A549 (cell line): ENCODE results near the gene RNF114. TPM values are rescaled to one million over a fixed set of nuclear protein-coding genes. Genes with fewer than 3 reads are reported as not detected.

ENCODE experiments used
- ATAC-seq, 2 experiments: fragments of 200-7000 bp in 1 of 2; fragments of >200 bp in 1 of 2; cut with Nextera tagmentation in 1 of 2; cut with Tn5 transposase in 1 of 2; 3 replicates each; pipeline versions ENCODE4 v1.8.0 to v1.9.1; 2018 to 2020; ENCODE audit warnings: mild to moderate bottlenecking in 1 of 2, moderate library complexity in 1 of 2
- CTCF ChIA-PET: fragments of 300-600 bp; sonication (Branson Sonifier 250); formaldehyde crosslinking; extraction: SDS; loops from one replicate; lab custom pipeline; 2021; ENCODE audit warnings: antibody characterized with exemption, inconsistent platforms; lab: Yijun Ruan, JAX
- POLR2A ChIA-PET: fragments of 350-600 bp; formaldehyde crosslinking; extraction: SDS; loops from one replicate; lab custom pipeline; 2021; ENCODE audit warnings: antibody characterized with exemption, inconsistent platforms; lab: Yijun Ruan, JAX
- DNase-seq, 2 experiments: peaks; one replicate each; pipeline versions ENCODE4 v3.0.0 to v3.0.0-alpha.2; 2011 to 2016; ENCODE audit warnings: low read depth in 1 of 2, low spot score in 1 of 2
- FAIRE-seq: peaks from 2 replicates; lab custom pipeline; 2011; peaks lifted over from hg19 to GRCh38; lab: Jason Lieb, UNC
- H3K27ac ChIP-seq, 2 experiments: fragments of >200 bp; sonication (Bioruptor Twin); formaldehyde crosslinking; 3 replicates each; pipeline ENCODE4 v1.5.1; 2016 to 2017
- H3K4me1 ChIP-seq: fragments of >200 bp; sonication (Bioruptor Twin); formaldehyde crosslinking; 3 replicates; pipeline ENCODE4 v1.6.1; 2016
- H3K4me2 ChIP-seq: fragments of >200 bp; sonication (Bioruptor Twin); formaldehyde crosslinking; 3 replicates; pipeline ENCODE4 v1.6.1; 2016
- H3K4me3 ChIP-seq: fragments of >200 bp; sonication (Bioruptor Twin); formaldehyde crosslinking; 3 replicates; pipeline ENCODE4 v1.5.1; 2016
- H3K9me3 ChIP-seq: fragments of >200 bp; sonication (Bioruptor Twin); formaldehyde crosslinking; 3 replicates; pipeline ENCODE4 v1.6.1; 2016
- BHLHE40 ChIP-seq: IDR thresholded peaks from 2 replicates; pipeline ENCODE4 v1.6.1; 2012; ENCODE audit warnings: low read depth, low read length, inconsistent platforms
- CBX2 ChIP-seq: fragments of 200-600 bp; sonication (generic); IDR thresholded peaks from 2 replicates; pipeline ENCODE4 v1.6.1; 2016; ENCODE audit warnings: low read depth, mild to moderate bottlenecking, borderline replicate concordance
- CBX8 ChIP-seq: fragments of 200-600 bp; sonication (generic); IDR thresholded peaks from 2 replicates; pipeline ENCODE4 v1.6.1; 2016
- CEBPB ChIP-seq, 2 experiments: fragments of >200 bp in 1 of 2; sonication (Bioruptor Twin) in 1 of 2; formaldehyde crosslinking in 1 of 2; IDR thresholded peaks; 2 replicates each; pipeline ENCODE4 v1.6.1; 2012 to 2016
- CHD4 ChIP-seq: fragments of 200-600 bp; sonication (generic); IDR thresholded peaks from 2 replicates; pipeline ENCODE4 v1.6.1; 2016; ENCODE audit warnings: antibody characterized with exemption, mild to moderate bottlenecking, borderline replicate concordance
- ESRRA ChIP-seq: fragments of 150-350 bp; IDR thresholded peaks from 2 replicates; pipeline ENCODE4 v1.6.1; 2014; ENCODE audit warnings: mild to moderate bottlenecking, low read length, borderline replicate concordance
- HDAC2 ChIP-seq: fragments of 200-600 bp; sonication (generic); IDR thresholded peaks from 2 replicates; pipeline ENCODE4 v1.6.1; 2016
- HES2 ChIP-seq: fragments of >200 bp; sonication (Bioruptor Twin); formaldehyde crosslinking; IDR thresholded peaks from 2 replicates; pipeline ENCODE4 v1.6.1; 2016
- HOXA7 ChIP-seq: fragments of 250-450 bp; sonication (Bioruptor Pico); IDR thresholded peaks from 2 replicates; pipeline ENCODE4 v1.5.0; 2020; ENCODE audit warnings: mild to moderate bottlenecking, moderate library complexity
- HOXB5 ChIP-seq: fragments of 250-450 bp; sonication (Bioruptor Pico); IDR thresholded peaks from 2 replicates; pipeline ENCODE4 v1.5.0; 2020; ENCODE audit warnings: mild to moderate bottlenecking, moderate library complexity
- KDM1A ChIP-seq: fragments of 200-600 bp; sonication (generic); IDR thresholded peaks from 2 replicates; pipeline ENCODE4 v1.6.1; 2016; ENCODE audit warnings: low read depth, mild to moderate bottlenecking
- KDM5A ChIP-seq: fragments of 200-600 bp; sonication (generic); IDR thresholded peaks from 2 replicates; pipeline ENCODE4 v1.6.1; 2016; ENCODE audit warnings: antibody characterized with exemption, mild to moderate bottlenecking
- MAFK ChIP-seq: fragments of 450-650 bp; IDR thresholded peaks from 2 replicates; pipeline ENCODE4 v1.6.1; 2014; ENCODE audit not compliant: partially characterized antibody
- NFE2L2 ChIP-seq: fragments of 150-350 bp; conservative IDR thresholded peaks from 2 replicates; pipeline ENCODE4 v1.6.1; 2014; ENCODE audit warnings: low read length
- NPAS2 ChIP-seq: fragments of 250-450 bp; sonication (Bioruptor Pico); IDR thresholded peaks from 2 replicates; pipeline ENCODE4 v1.8.0; 2022; ENCODE audit warnings: mild to moderate bottlenecking, moderate library complexity, borderline replicate concordance
- NR3C1 ChIP-seq: fragments of >200 bp; sonication (Bioruptor Twin); formaldehyde crosslinking; IDR thresholded peaks from 3 replicates; pipeline ENCODE4 v1.6.1; 2017
- PBX3 ChIP-seq: IDR thresholded peaks from 2 replicates; pipeline ENCODE4 v1.6.1; 2012
- PHF8 ChIP-seq: fragments of 200-600 bp; sonication (generic); IDR thresholded peaks from 2 replicates; pipeline ENCODE4 v1.6.1; 2016; ENCODE audit warnings: low read depth, mild to moderate bottlenecking, antibody characterized with exemption, moderate library complexity, borderline replicate concordance
- POLR2A ChIP-seq: IDR thresholded peaks from 2 replicates; pipeline ENCODE4 v1.6.1; 2012; ENCODE audit warnings: mild to moderate bottlenecking, low read length
- RARB ChIP-seq: fragments of 250-450 bp; sonication (Bioruptor Pico); IDR thresholded peaks from 2 replicates; pipeline ENCODE4 v1.8.0; 2021; ENCODE audit warnings: mild to moderate bottlenecking, moderate library complexity
- RNF2 ChIP-seq: fragments of 200-600 bp; sonication (generic); IDR thresholded peaks from 2 replicates; pipeline ENCODE4 v1.6.1; 2016; ENCODE audit warnings: low read depth, mild to moderate bottlenecking, antibody characterized with exemption, moderate library complexity, borderline replicate concordance
- SREBF2 ChIP-seq: fragments of 450-650 bp; IDR thresholded peaks from 2 replicates; pipeline ENCODE4 v1.6.1; 2014; ENCODE audit warnings: mild to moderate bottlenecking, moderate library complexity
- TP53 ChIP-seq: fragments of 250-450 bp; sonication (Bioruptor Pico); IDR thresholded peaks from 2 replicates; pipeline ENCODE4 v1.5.0; 2021; ENCODE audit warnings: mild to moderate bottlenecking, moderate library complexity
- ZC3H11A ChIP-seq: fragments of 450-650 bp; IDR thresholded peaks from 2 replicates; pipeline ENCODE4 v1.6.1; 2014; ENCODE audit warnings: antibody characterized with exemption, mild to moderate bottlenecking
- WGBS: methylation state at CpG from one replicate; pipeline ENCODE4 v1.1.6; 2017; ENCODE audit errors: missing lambda C conversion rate; 5-methylcytosine and 5-hydroxymethylcytosine counted together
- polyA plus RNA-seq, 4 experiments: library from polyadenylated mRNA; depleted of rRNA in 3 of 4; stranded (reverse); fragments of >200 nt; fragmentation: RNase III in 1 of 4; extraction: RNeasy Plus Mini Kit Qiagen cat#74134 plus additional on column Dnase treatment in 1 of 4; gene quantifications; 2 replicates in 3 of 4; 3 replicates in 1 of 4; pipeline ENCODE4 v1.2.3, GENCODE V29; 2011 to 2017
- TF ChIP-seq, protein P1 (sequence below): fragments of 450-650 bp; IDR thresholded peaks from 2 replicates; pipeline ENCODE4 v1.6.1; 2014; ENCODE audit warnings: antibody characterized with exemption

The RNF114 gene
- polyA plus RNA-seq, 2 of the 4 experiments (the other 2 are of a cell fraction) = 43.1 to 44.8 TPM

GRCh38 chr20:49891476-49892110 lies 44.6 kb upstream of the RNF114 start:
- Histone ChIP-seq H3K9me3 (no peaks in the 10 kb centered on the region), H3K4me1 (peaks cover 18% of the 10 kb centered on the region), H3K4me3 (no peak overlapping the region), H3K4me2 (no peak overlapping the region), H3K27ac (no peak overlapping the region)
- TF ChIP-seq NFE2L2 (no peak), POLR2A (no peak), PBX3 (no peak), CHD4 (no peak), RNF2 (no peak), NPAS2 (CRISPR knock-in tag) (no peak), HOXA7 (CRISPR knock-in tag) (no peak), CBX8 (no peak), CEBPB (IDR thresholded peaks at IDR 0.05) (no peak), HOXB5 (CRISPR knock-in tag) (no peak), MAFK (no peak), TP53 (CRISPR knock-in tag) (no peak), KDM1A (no peak), NR3C1 (no peak)
- TF ChIP-seq, protein P1, sequence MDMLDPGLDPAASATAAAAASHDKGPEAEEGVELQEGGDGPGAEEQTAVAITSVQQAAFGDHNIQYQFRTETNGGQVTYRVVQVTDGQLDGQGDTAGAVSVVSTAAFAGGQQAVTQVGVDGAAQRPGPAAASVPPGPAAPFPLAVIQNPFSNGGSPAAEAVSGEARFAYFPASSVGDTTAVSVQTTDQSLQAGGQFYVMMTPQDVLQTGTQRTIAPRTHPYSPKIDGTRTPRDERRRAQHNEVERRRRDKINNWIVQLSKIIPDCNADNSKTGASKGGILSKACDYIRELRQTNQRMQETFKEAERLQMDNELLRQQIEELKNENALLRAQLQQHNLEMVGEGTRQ = no peak
- CTCF ChIA-PET = interaction anchor here (0.6 to 13.0 kb wide), 7 partner anchors 10 to 350 kb away, joined by 3 to 226 read pairs (median 16); no protein-coding TSS in a partner anchor
- ATAC-seq (no peak), DNase-seq (no peak), FAIRE-seq (no peak)
- POLR2A ChIA-PET = no interaction called here
- 88% methylated on average over 11 of the region's 13 CpGs for WGBS

DNA sequence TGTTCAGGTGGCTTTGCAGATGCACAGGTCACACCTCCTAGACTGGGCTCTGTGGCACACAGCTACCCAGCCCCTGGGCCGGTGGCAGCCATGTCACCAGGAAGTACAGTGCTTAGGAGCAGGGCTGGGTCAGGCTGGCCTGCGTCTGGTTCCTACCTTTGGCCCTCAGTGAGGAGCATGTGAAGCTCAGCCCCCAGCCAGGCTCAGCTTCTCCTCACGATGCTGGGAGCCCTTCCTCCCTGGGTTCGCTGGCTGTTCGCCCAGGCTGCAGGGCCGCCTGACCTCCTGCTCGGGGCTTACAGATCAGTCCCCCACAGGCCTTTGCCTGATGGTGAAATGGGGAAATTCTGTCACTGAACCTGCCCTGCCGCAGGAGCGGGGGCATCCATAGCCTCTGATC lies 43.9 kb upstream of the RNF114 start:
- FAIRE-seq = no peak

GRCh38 chr20:49892817-49893216 lies 43.4 kb upstream of the RNF114 start:
- peaks cover 18% of the 10 kb centered on the region for H3K4me1 ChIP-seq
- no peak for TF ChIP-seq PHF8
- H3K9me3 ChIP-seq = no peaks in the 10 kb centered on the region
- CTCF ChIA-PET = interaction anchor here (0.6 to 13.0 kb wide), 10 partner anchors 9 to 351 kb away, joined by 3 to 226 read pairs (median 4); no protein-coding TSS in a partner anchor
- POLR2A ChIA-PET = no interaction called here
- no peak for ATAC-seq
- H3K4me2 ChIP-seq = no peak overlapping the region
- H3K27ac ChIP-seq = no peak overlapping the region
- FAIRE-seq = no peak
- no peak for DNase-seq
- 91% methylated on average over 11 of the region's 11 CpGs for WGBS
- H3K4me3 ChIP-seq = no peak overlapping the region

More for the DNA sequence above, 43.9 kb upstream of the RNF114 start:
- 84% methylated on average over 9 of the region's 9 CpGs for WGBS
- DNase-seq (no peak), ATAC-seq (no peak)
- Histone ChIP-seq H3K9me3 (no peaks in the 10 kb centered on the region), H3K27ac (0 out of 6 replicates have a peak overlapping the region, but pooled peaks of 1 of the 2 experiments have one; percentile 15), H3K4me1 (peaks cover 18% of the 10 kb centered on the region), H3K4me2 (no peak overlapping the region), H3K4me3 (no peak overlapping the region)
- ChIA-PET POLR2A (no interaction called here), CTCF (interaction anchor here (0.6 to 13.0 kb wide), 8 partner anchors 10 to 351 kb away, joined by 3 to 226 read pairs (median 6); no protein-coding TSS in a partner anchor)
- TF ChIP-seq CBX2 (no peak), HDAC2 (no peak), SREBF2 (no peak), CHD4 (no peak), ZC3H11A (no peak), RARB (CRISPR knock-in tag) (no peak), CEBPB (IDR thresholded peaks at IDR 0.05) (no peak), TP53 (CRISPR knock-in tag) (no peak), KDM5A (no peak), ESRRA (no peak), HES2 (no peak), BHLHE40 (no peak)
